Neuronal stem cell (in vitro differentiated cells): ENCODE measurements around the gene SRGAP3.
A peak's percentile ranks its signal among the peaks of the same experiment; 100 is the strongest.

Experiments used
- DNase-seq: peaks from one replicate; pipeline ENCODE4 v3.0.0-alpha.2; 2013; ENCODE audit warnings: low spot score
- H2AFZ ChIP-seq: one replicate; pipeline ENCODE4 v1.6.1; 2013; ENCODE audit warnings: mild to moderate bottlenecking, low read length, inconsistent platforms
- H2AK5ac ChIP-seq: 2 replicates; pipeline ENCODE4 v1.6.1; 2013; ENCODE audit warnings: low read depth, mild to moderate bottlenecking, inconsistent platforms, low read length, moderate library complexity, mixed read lengths
- H2BK120ac ChIP-seq: 2 replicates; pipeline ENCODE4 v1.6.1; 2013; ENCODE audit warnings: low read depth, mild to moderate bottlenecking, inconsistent platforms, low read length, moderate library complexity, mixed read lengths
- H2BK12ac ChIP-seq: one replicate; pipeline ENCODE4 v1.6.1; 2013; ENCODE audit warnings: low read length, inconsistent platforms
- H2BK15ac ChIP-seq: 2 replicates; pipeline ENCODE4 v1.6.1; 2013; ENCODE audit warnings: mild to moderate bottlenecking, low read length, inconsistent platforms, mixed read lengths
- H2BK5ac ChIP-seq: one replicate; pipeline ENCODE4 v1.6.1; 2013; ENCODE audit warnings: inconsistent platforms, mild to moderate bottlenecking, low read length, moderate library complexity
- H3K14ac ChIP-seq: one replicate; pipeline ENCODE4 v1.6.1; 2013; ENCODE audit warnings: low read length, inconsistent platforms
- H3K18ac ChIP-seq: 2 replicates; pipeline ENCODE4 v1.6.1; 2013; ENCODE audit warnings: low read length, inconsistent platforms
- H3K23ac ChIP-seq: 2 replicates; pipeline ENCODE4 v1.6.1; 2013; ENCODE audit warnings: low read depth, mild to moderate bottlenecking, mixed read lengths, low read length, inconsistent platforms; ENCODE audit not compliant: poor library complexity
- H3K27ac ChIP-seq: replicated peaks from 3 replicates; pipeline ENCODE4 v1.5.1; 2013; ENCODE audit warnings: low read length, inconsistent platforms
- H3K27me3 ChIP-seq, 3 experiments: 2 replicates each; pipeline ENCODE4 v1.6.1; 2013; ENCODE audit warnings: low read length in 3 of 3, mild to moderate bottlenecking in 2 of 3, inconsistent platforms in 1 of 3, low read depth in 1 of 3, mixed read lengths in 1 of 3, moderate library complexity in 1 of 3; ENCODE audit not compliant: control insufficient read depth in 3 of 3, insufficient read depth in 3 of 3
- H3K36me3 ChIP-seq, 2 donors: replicated peaks in 1 of 2; 2 replicates each; pipeline ENCODE4 v1.6.1; 2013; ENCODE audit warnings: low read length in 2 of 2; ENCODE audit not compliant: control insufficient read depth in 2 of 2, insufficient read depth in 2 of 2
- H3K4ac ChIP-seq: 2 replicates; pipeline ENCODE4 v1.6.1; 2013; ENCODE audit warnings: inconsistent platforms, mild to moderate bottlenecking, low read length, moderate library complexity
- H3K4me1 ChIP-seq, 2 donors: 1 replicate in 1 of 2; 2 replicates in 1 of 2; pipeline ENCODE4 v1.6.1; 2013; ENCODE audit warnings: low read length in 2 of 2, low read depth in 1 of 2; ENCODE audit not compliant: control insufficient read depth in 2 of 2, insufficient read depth in 1 of 2
- H3K4me2 ChIP-seq: one replicate; pipeline ENCODE4 v1.6.1; 2013; ENCODE audit warnings: mild to moderate bottlenecking, low read length, inconsistent platforms; ENCODE audit not compliant: insufficient read depth, poor library complexity, severe bottlenecking
- H3K4me3 ChIP-seq, 2 donors: 2 replicates each; pipeline ENCODE4 v1.5.1; 2013; ENCODE audit warnings: low read length in 2 of 2, mild to moderate bottlenecking in 2 of 2, inconsistent platforms in 1 of 2, moderate library complexity in 1 of 2
- H3K79me1 ChIP-seq: one replicate; pipeline ENCODE4 v1.6.1; 2013; ENCODE audit warnings: low read depth, mild to moderate bottlenecking, inconsistent platforms, low read length, moderate library complexity
- H3K9ac ChIP-seq: one replicate; pipeline ENCODE4 v1.6.1; 2013; ENCODE audit warnings: mild to moderate bottlenecking, low read depth, low read length, inconsistent platforms; ENCODE audit not compliant: poor library complexity
- H3K9me3 ChIP-seq, 2 donors: replicated peaks in 1 of 2; 2 replicates each; pipeline versions ENCODE3 to v1.6.1; 2013; ENCODE audit warnings: low read length in 2 of 2, mild to moderate bottlenecking in 2 of 2, inconsistent platforms in 1 of 2, low read depth in 1 of 2, mixed read lengths in 1 of 2, moderate library complexity in 1 of 2; ENCODE audit not compliant: control insufficient read depth in 2 of 2, insufficient read depth in 1 of 2
- H4K8ac ChIP-seq: one replicate; pipeline ENCODE4 v1.6.1; 2013; ENCODE audit warnings: low read depth, mild to moderate bottlenecking, inconsistent platforms, low read length, moderate library complexity
- H4K91ac ChIP-seq: one replicate; pipeline ENCODE4 v1.6.1; 2013; ENCODE audit warnings: low read length, low read depth, mild to moderate bottlenecking, inconsistent platforms; ENCODE audit not compliant: poor library complexity
- WGBS, 2 donors: extraction: QIAGEN DNeasy Blood & Tissue Kit; methylation state at CpG; one replicate each; pipeline ENCODE4 v1.1.7; 2013; ENCODE audit warnings: missing lambda C conversion rate in 2 of 2, mixed read lengths in 1 of 2; ENCODE audit not compliant: insufficient read length in 2 of 2, insufficient replicate concordance in 1 of 2; ENCODE audit errors: extremely low coverage in 2 of 2; 5-methylcytosine and 5-hydroxymethylcytosine counted together

Gene SRGAP3

DNA sequence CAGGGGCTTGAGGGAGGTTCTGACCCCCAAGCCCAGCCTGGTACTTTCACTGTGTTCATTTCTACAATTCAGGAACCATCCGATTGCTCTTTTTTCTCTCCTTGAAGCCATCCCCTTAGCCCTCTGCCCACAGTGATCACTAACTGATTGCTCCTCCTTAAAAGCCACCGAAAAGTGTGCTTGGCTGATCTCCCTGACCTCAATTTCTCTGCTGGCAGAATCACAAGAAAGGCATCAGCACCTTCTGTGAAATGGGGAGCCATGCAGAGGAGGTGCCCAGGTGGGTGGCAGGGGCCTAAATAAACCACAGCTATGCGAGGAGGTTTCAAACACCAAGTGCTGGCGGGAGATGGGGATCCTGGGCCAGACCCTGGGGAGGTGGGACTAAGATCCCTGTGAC, 56.2 kb downstream of the SRGAP3 start:
- H3K9me3 ChIP-seq, result peaks cover 0 to 26% of the 10 kb centered on the region in 2 donors
- H3K79me1 ChIP-seq, result no peaks in the 10 kb centered on the region
- H2AK5ac ChIP-seq, result peak overlapping the region; percentile 71
- H3K27ac ChIP-seq, result no peak overlapping the region
- H2BK12ac ChIP-seq, result no peak overlapping the region
- no peak overlapping the region for H4K91ac ChIP-seq
- peak overlapping the region; percentile 68 for H3K18ac ChIP-seq
- WGBS, 2 donors, result no CpG with 5 or more reads among the region's 4 CpGs
- no peak overlapping the region for H3K9ac ChIP-seq
- H3K36me3 ChIP-seq, result peaks cover 2 to 55% of the 10 kb centered on the region in 2 donors
- H3K4me3 ChIP-seq, result no peak overlapping the region
- H3K4ac ChIP-seq, result no peak overlapping the region
- no peak overlapping the region for H3K14ac ChIP-seq
- H2BK120ac ChIP-seq, result peak overlapping the region; percentile 29
- peaks cover 14 to 18% of the 10 kb centered on the region in 2 donors for H3K4me1 ChIP-seq
- H4K8ac ChIP-seq, result no peak overlapping the region
- H2BK5ac ChIP-seq, result no peak overlapping the region
- no peak for DNase-seq
- no peak overlapping the region for H2BK15ac ChIP-seq
- no peak overlapping the region for H2AFZ ChIP-seq
- H3K23ac ChIP-seq, result no peak overlapping the region
- H3K27me3 ChIP-seq, result no peaks in the 10 kb centered on the region
- H3K4me2 ChIP-seq, result no peak overlapping the region

DNA sequence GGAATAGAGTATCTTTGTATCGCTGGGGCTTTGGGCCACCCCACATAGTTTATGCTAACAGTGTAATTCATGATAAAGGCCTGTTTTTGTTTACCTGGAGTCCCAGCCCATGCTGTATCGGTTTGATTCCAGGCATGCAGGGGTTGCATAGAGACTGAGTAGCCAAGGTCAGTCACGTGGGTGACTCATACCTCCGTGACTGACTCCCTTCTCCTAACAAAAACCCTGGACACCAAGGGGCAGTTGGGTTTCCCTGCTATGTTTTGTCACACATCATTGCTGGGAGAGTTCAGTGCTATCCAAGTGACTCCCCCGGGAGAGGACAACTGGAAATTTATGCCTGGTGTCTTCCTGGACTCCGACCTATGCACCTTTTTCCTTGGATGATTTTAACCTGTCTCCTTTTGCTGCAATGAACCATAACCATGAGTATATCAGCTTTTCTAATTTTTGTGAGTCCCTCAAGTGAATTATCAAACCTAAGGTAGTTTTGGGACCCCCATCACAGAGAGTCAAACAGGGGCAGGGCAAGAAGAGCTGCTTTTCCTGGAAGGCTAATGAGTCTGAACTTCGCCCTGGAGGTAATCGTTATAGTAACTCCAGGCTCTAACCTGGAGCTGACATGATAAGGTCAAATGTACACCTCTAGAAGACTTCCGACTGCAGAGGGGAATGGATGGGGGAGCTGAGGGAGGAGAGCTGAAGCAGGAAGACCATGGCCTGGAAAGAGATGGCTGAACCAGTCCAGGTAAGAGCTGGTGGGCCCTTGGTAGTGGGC, 57.0 kb downstream of the SRGAP3 start:
- H3K9ac ChIP-seq, result no peak overlapping the region
- H2BK5ac ChIP-seq, result no peak overlapping the region
- H2AK5ac ChIP-seq, result no peak overlapping the region
- H4K8ac ChIP-seq, result no peak overlapping the region
- no peak overlapping the region for H2BK120ac ChIP-seq
- no peak overlapping the region for H2AFZ ChIP-seq
- H3K27me3 ChIP-seq, result no peaks in the 10 kb centered on the region
- no peak for DNase-seq
- no peaks in the 10 kb centered on the region for H3K79me1 ChIP-seq
- H3K4me2 ChIP-seq, result no peak overlapping the region
- H3K4ac ChIP-seq, result no peak overlapping the region
- no CpG with 5 or more reads among the region's 9 CpGs for WGBS, 2 donors
- H2BK15ac ChIP-seq, result no peak overlapping the region
- no peak overlapping the region for H2BK12ac ChIP-seq
- no peak overlapping the region for H4K91ac ChIP-seq
- H3K14ac ChIP-seq, result no peak overlapping the region
- no peak overlapping the region for H3K27ac ChIP-seq
- H3K9me3 ChIP-seq, result peaks cover 0 to 20% of the 10 kb centered on the region in 2 donors
- peak overlapping the region; percentile 22 for H3K18ac ChIP-seq
- peaks cover 18 to 21% of the 10 kb centered on the region in 2 donors for H3K4me1 ChIP-seq
- no peak overlapping the region for H3K23ac ChIP-seq
- H3K4me3 ChIP-seq, result no peak overlapping the region
- H3K36me3 ChIP-seq, result peaks cover 2 to 55% of the 10 kb centered on the region in 2 donors

DNA sequence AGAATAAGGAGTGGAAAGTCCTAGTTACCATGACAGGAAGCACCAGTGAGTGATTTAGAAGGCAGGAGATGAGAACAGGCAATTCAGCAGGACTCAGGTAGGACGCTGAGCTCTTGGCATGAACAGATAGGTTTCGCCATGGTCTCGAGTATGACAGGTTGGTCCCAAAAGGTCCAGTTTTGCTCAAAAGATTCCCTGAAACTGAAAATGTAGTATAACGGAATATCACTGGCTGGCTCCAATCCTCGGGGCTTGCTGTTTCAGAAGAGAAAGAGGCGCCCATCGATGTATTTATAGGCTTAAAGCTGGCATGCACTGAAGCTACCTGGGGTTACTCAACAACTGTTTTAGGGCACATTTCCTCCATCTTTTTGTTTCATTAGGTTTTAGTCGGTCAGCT, 59.2 kb downstream of the SRGAP3 start:
- H3K9me3 ChIP-seq, result peaks cover 0 to 11% of the 10 kb centered on the region in 2 donors
- no peak overlapping the region for H4K91ac ChIP-seq
- H4K8ac ChIP-seq, result no peak overlapping the region
- H3K14ac ChIP-seq, result no peak overlapping the region
- no peak overlapping the region for H2BK120ac ChIP-seq
- H2BK5ac ChIP-seq, result no peak overlapping the region
- peaks cover 13 to 22% of the 10 kb centered on the region in 2 donors for H3K4me1 ChIP-seq
- H2BK12ac ChIP-seq, result no peak overlapping the region
- no peaks in the 10 kb centered on the region for H3K27me3 ChIP-seq
- H3K18ac ChIP-seq, result no peak overlapping the region
- no peak overlapping the region for H3K27ac ChIP-seq
- H2AFZ ChIP-seq, result no peak overlapping the region
- no peak overlapping the region for H2AK5ac ChIP-seq
- WGBS, 2 donors, result no CpG with 5 or more reads among the region's 8 CpGs
- no peak overlapping the region for H3K4ac ChIP-seq
- no peak overlapping the region for H2BK15ac ChIP-seq
- no peaks in the 10 kb centered on the region for H3K79me1 ChIP-seq
- no peak overlapping the region for H3K23ac ChIP-seq
- no peak for DNase-seq
- H3K36me3 ChIP-seq, result peaks cover 2 to 55% of the 10 kb centered on the region in 2 donors
- no peak overlapping the region for H3K4me2 ChIP-seq
- H3K4me3 ChIP-seq, result no peak overlapping the region
- H3K9ac ChIP-seq, result no peak overlapping the region

DNA sequence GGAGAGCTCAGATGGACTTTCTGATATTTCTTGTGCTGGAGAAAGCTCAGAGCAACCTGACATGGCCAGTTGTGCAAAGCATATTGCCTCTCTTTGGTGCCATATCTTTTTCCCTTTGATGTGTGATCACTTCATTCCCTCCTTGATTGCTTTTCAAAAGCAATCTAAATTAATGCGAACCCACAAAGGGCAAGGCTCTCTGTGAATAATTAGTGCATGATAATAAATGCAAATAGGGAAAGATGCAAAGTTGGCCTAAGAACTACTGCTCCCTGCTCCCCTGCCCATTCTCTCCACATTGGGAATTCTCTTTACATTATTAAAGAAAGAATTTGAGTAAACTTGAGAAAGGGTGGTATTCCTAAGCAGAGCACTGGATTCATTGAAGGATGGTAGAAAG, 60.9 kb downstream of the SRGAP3 start:
- H2AFZ ChIP-seq, result no peak overlapping the region
- no peak overlapping the region for H3K4ac ChIP-seq
- no peak overlapping the region for H2BK12ac ChIP-seq
- no peaks in the 10 kb centered on the region for H3K27me3 ChIP-seq
- WGBS, 2 donors, result no CpG with 5 or more reads among the region's 1 CpG
- H3K23ac ChIP-seq, result no peak overlapping the region
- no peak overlapping the region for H4K8ac ChIP-seq
- H3K4me2 ChIP-seq, result no peak overlapping the region
- H4K91ac ChIP-seq, result no peak overlapping the region
- no peak overlapping the region for H3K14ac ChIP-seq
- no peak overlapping the region for H3K27ac ChIP-seq
- no peak overlapping the region for H3K9ac ChIP-seq
- H3K4me3 ChIP-seq, result no peak overlapping the region
- peaks cover 2 to 42% of the 10 kb centered on the region in 2 donors for H3K36me3 ChIP-seq
- no peak for DNase-seq
- H2AK5ac ChIP-seq, result no peak overlapping the region
- H2BK120ac ChIP-seq, result no peak overlapping the region
- no peak overlapping the region for H3K18ac ChIP-seq
- H3K79me1 ChIP-seq, result no peaks in the 10 kb centered on the region
- H3K9me3 ChIP-seq, result peaks cover 0 to 8% of the 10 kb centered on the region in 2 donors
- no peak overlapping the region for H2BK15ac ChIP-seq
- H2BK5ac ChIP-seq, result no peak overlapping the region
- H3K4me1 ChIP-seq, result peaks cover 27 to 30% of the 10 kb centered on the region in 2 donors
